GM23338 (cell line): ENCODE data around the gene CDC40. TPM values are rescaled to one million over a fixed set of nuclear protein-coding genes. Genes with fewer than 3 reads are reported as not detected.

Experiments used
- ATAC-seq: fragments of 200-7000 bp; cut with Tn5 transposase; 3 replicates; pipeline ENCODE4 v1.9.1; 2020
- DNase-seq: peaks from one replicate; pipeline ENCODE4 v3.0.0-alpha.2; 2015; ENCODE audit warnings: low spot score
- H2AFZ ChIP-seq: fragments of 200-600 bp; sonication (generic); 2 replicates; pipeline ENCODE4 v1.8.0; 2016; ENCODE audit warnings: antibody characterized with exemption, mild to moderate bottlenecking, moderate library complexity
- H3F3A ChIP-seq: fragments of 200-600 bp; sonication (generic); replicated peaks from 2 replicates; pipeline ENCODE4 v1.8.0; 2017; ENCODE audit warnings: antibody characterized with exemption, mixed run types, low read depth
- H3K27ac ChIP-seq: fragments of 200-600 bp; sonication (generic); 2 replicates; pipeline ENCODE4 v1.6.1; 2016; ENCODE audit warnings: low read depth
- H3K27me3 ChIP-seq: fragments of 200-600 bp; sonication (generic); 2 replicates; pipeline ENCODE4 v1.8.0; 2016; ENCODE audit warnings: mild to moderate bottlenecking, mixed run types, moderate library complexity; ENCODE audit not compliant: insufficient read depth
- H3K36me3 ChIP-seq: fragments of 200-600 bp; sonication (generic); 2 replicates; pipeline ENCODE4 v1.8.0; 2016; ENCODE audit warnings: mild to moderate bottlenecking; ENCODE audit not compliant: insufficient read depth
- H3K4me1 ChIP-seq: fragments of 200-600 bp; sonication (generic); 2 replicates; pipeline ENCODE4 v1.8.0; 2016; ENCODE audit warnings: mild to moderate bottlenecking, moderate library complexity; ENCODE audit not compliant: insufficient read depth
- H3K4me2 ChIP-seq: fragments of 200-600 bp; sonication (generic); 2 replicates; pipeline ENCODE4 v1.7.1; 2017; ENCODE audit warnings: mixed run types
- H3K4me3 ChIP-seq: fragments of 200-600 bp; sonication (generic); 2 replicates; pipeline ENCODE4 v1.6.1; 2016; ENCODE audit warnings: mixed run types
- H3K79me2 ChIP-seq: fragments of 200-600 bp; sonication (generic); replicated peaks from 2 replicates; pipeline ENCODE4 v1.8.0; 2017; ENCODE audit warnings: mild to moderate bottlenecking; ENCODE audit not compliant: insufficient read depth
- H3K9me2 ChIP-seq: fragments of 200-600 bp; sonication (generic); 2 replicates; pipeline ENCODE4 v1.8.0; 2017; ENCODE audit not compliant: insufficient read depth
- H4K20me1 ChIP-seq: fragments of 200-600 bp; sonication (generic); replicated peaks from 2 replicates; pipeline ENCODE4 v1.8.0; 2017; ENCODE audit warnings: mild to moderate bottlenecking; ENCODE audit not compliant: insufficient read depth
- H3K27ac Mint-ChIP-seq: 2 replicates; pipeline ENCODE4 v1.8.0; 2020; ENCODE audit warnings: inconsistent platforms, mild to moderate bottlenecking, moderate library complexity, mixed read lengths
- H3K27me3 Mint-ChIP-seq: 3 replicates; pipeline ENCODE4 v1.8.0; 2022; ENCODE audit warnings: low read depth, mild to moderate bottlenecking, moderate library complexity, mixed read lengths, inconsistent platforms; ENCODE audit not compliant: insufficient read depth, poor library complexity
- H3K36me3 Mint-ChIP-seq: 3 replicates; pipeline ENCODE4 v1.8.0; 2021; ENCODE audit warnings: low read depth, mild to moderate bottlenecking, inconsistent platforms, moderate library complexity, mixed read lengths
- H3K4me1 Mint-ChIP-seq: 3 replicates; pipeline ENCODE4 v1.8.0; 2020; ENCODE audit warnings: mild to moderate bottlenecking, inconsistent platforms, mixed read lengths
- H3K4me3 Mint-ChIP-seq: 3 replicates; pipeline ENCODE4 v1.8.0; 2021; ENCODE audit warnings: moderate library complexity, mild to moderate bottlenecking, inconsistent platforms, mixed read lengths
- H3K9me3 Mint-ChIP-seq: 3 replicates; pipeline ENCODE4 v1.8.0; 2020; ENCODE audit warnings: moderate library complexity, mild to moderate bottlenecking, inconsistent platforms, mixed read lengths
- CREB1 ChIP-seq: fragments of 250-450 bp; sonication (Bioruptor Pico); IDR thresholded peaks from 2 replicates; pipeline ENCODE4 v1.5.0; 2020; ENCODE audit warnings: low read depth, mild to moderate bottlenecking, moderate library complexity
- CTCF ChIP-seq, 2 experiments: fragments of 200-600 bp in 1 of 2; sonication (generic) in 1 of 2; conservative IDR thresholded peaks; 2 replicates each; pipeline versions ENCODE4 v1.5.1 to v1.6.1; 2016 to 2017; ENCODE audit warnings: antibody characterized with exemption in 2 of 2, low read depth in 2 of 2, mild to moderate bottlenecking in 2 of 2, moderate library complexity in 1 of 2
- ETS1 ChIP-seq: IDR thresholded peaks from 2 replicates; pipeline ENCODE4 v1.6.1; 2016; ENCODE audit warnings: antibody characterized with exemption
- EZH2 ChIP-seq: fragments of 200-600 bp; sonication (generic); IDR thresholded peaks from one replicate; pipeline ENCODE4 v1.8.0; 2017; ENCODE audit warnings: antibody characterized with exemption, mild to moderate bottlenecking, low read depth; ENCODE audit not compliant: unreplicated experiment
- EZH2phosphoT487 ChIP-seq: fragments of 200-600 bp; sonication (generic); IDR thresholded peaks from one replicate; pipeline ENCODE4 v1.8.1; 2018; ENCODE audit warnings: antibody characterized with exemption; ENCODE audit not compliant: unreplicated experiment
- JUNB ChIP-seq: IDR thresholded peaks from one replicate; pipeline ENCODE4 v1.6.1; 2016; ENCODE audit warnings: antibody characterized with exemption; ENCODE audit not compliant: unreplicated experiment
- NANOG ChIP-seq: IDR thresholded peaks from 2 replicates; pipeline ENCODE4 v1.6.1; 2016; ENCODE audit warnings: antibody characterized with exemption, borderline replicate concordance
- POLR2AphosphoS5 ChIP-seq: IDR thresholded peaks from 2 replicates; pipeline ENCODE4 v1.6.1; 2016; ENCODE audit warnings: antibody characterized with exemption, low read depth
- STAT1 ChIP-seq: IDR thresholded peaks from one replicate; pipeline ENCODE4 v1.6.1; 2016; ENCODE audit warnings: antibody characterized with exemption; ENCODE audit not compliant: unreplicated experiment
- ZNF114 ChIP-seq: fragments of 250-450 bp; sonication (Bioruptor Pico); IDR thresholded peaks from 2 replicates; pipeline ENCODE4 v1.5.0; 2020; ENCODE audit warnings: mild to moderate bottlenecking, moderate library complexity
- ZNF331 ChIP-seq: fragments of 250-450 bp; sonication (Bioruptor Pico); IDR thresholded peaks from 2 replicates; pipeline ENCODE4 v1.5.0; 2020; ENCODE audit warnings: low read depth, mild to moderate bottlenecking, moderate library complexity
- polyA plus RNA-seq: library from polyadenylated mRNA; unstranded; fragments of >200 nt; fragmentation: Nextera tagmentation; extraction: Ambion mirVana; gene quantifications from 2 replicates; pipeline ENCODE4 v1.2.1, GENCODE V29; 2016
- total RNA-seq: library from RNA; depleted of rRNA; stranded (reverse); fragments of >200 nt; shearing (Covaris generic); gene quantifications from 2 replicates; pipeline ENCODE4 v1.2.3, GENCODE V29; 2014
- TF ChIP-seq, protein P1 (sequence below): IDR thresholded peaks from one replicate; pipeline ENCODE4 v1.6.1; 2018; ENCODE audit warnings: antibody characterized with exemption; ENCODE audit not compliant: unreplicated experiment
- TF ChIP-seq, protein P2 (sequence below): fragments of 250-450 bp; sonication (Bioruptor Pico); IDR thresholded peaks from 2 replicates; pipeline ENCODE4 v1.5.0; 2020; ENCODE audit warnings: mild to moderate bottlenecking, moderate library complexity

Gene CDC40
- total and polyA plus RNA-seq, 2 experiments from 2014 or later = 28.9 to 58.4 TPM

- no peak for ATAC-seq
Observed at GRCh38 chr6:110190726-110191125, 10.5 kb downstream of the CDC40 start.

More at GRCh38 chr6:110190726-110191125, 10.5 kb downstream of the CDC40 start:
- H3K4me3 Mint-ChIP-seq = no peak overlapping the region
- no peaks in the 10 kb centered on the region for H3K9me3 Mint-ChIP-seq
- Histone ChIP-seq H4K20me1 (peaks cover 11% of the 10 kb centered on the region; the same call in 1 of the 2 replicates), H3K9me2 (no peaks in the 10 kb centered on the region), H3F3A (no peaks in the 10 kb centered on the region), H3K27me3 (no peaks in the 10 kb centered on the region), H3K27ac (no peak overlapping the region), H2AFZ (no peak overlapping the region), H3K79me2 (peaks cover 75% of the 10 kb centered on the region), H3K36me3 (peaks cover 4% of the 10 kb centered on the region; the same call in 1 of the 2 replicates), H3K4me1 (no peaks in the 10 kb centered on the region), H3K4me2 (no peak overlapping the region), H3K4me3 (no peak overlapping the region)
- no peak for DNase-seq
- H3K27ac Mint-ChIP-seq = no peak overlapping the region
- no peaks in the 10 kb centered on the region for H3K27me3 Mint-ChIP-seq
- H3K36me3 Mint-ChIP-seq = peaks cover 15% of the 10 kb centered on the region; the same call in 2 of the 3 replicates
- no peak for TF ChIP-seq JUNB
- TF ChIP-seq, protein P1, sequence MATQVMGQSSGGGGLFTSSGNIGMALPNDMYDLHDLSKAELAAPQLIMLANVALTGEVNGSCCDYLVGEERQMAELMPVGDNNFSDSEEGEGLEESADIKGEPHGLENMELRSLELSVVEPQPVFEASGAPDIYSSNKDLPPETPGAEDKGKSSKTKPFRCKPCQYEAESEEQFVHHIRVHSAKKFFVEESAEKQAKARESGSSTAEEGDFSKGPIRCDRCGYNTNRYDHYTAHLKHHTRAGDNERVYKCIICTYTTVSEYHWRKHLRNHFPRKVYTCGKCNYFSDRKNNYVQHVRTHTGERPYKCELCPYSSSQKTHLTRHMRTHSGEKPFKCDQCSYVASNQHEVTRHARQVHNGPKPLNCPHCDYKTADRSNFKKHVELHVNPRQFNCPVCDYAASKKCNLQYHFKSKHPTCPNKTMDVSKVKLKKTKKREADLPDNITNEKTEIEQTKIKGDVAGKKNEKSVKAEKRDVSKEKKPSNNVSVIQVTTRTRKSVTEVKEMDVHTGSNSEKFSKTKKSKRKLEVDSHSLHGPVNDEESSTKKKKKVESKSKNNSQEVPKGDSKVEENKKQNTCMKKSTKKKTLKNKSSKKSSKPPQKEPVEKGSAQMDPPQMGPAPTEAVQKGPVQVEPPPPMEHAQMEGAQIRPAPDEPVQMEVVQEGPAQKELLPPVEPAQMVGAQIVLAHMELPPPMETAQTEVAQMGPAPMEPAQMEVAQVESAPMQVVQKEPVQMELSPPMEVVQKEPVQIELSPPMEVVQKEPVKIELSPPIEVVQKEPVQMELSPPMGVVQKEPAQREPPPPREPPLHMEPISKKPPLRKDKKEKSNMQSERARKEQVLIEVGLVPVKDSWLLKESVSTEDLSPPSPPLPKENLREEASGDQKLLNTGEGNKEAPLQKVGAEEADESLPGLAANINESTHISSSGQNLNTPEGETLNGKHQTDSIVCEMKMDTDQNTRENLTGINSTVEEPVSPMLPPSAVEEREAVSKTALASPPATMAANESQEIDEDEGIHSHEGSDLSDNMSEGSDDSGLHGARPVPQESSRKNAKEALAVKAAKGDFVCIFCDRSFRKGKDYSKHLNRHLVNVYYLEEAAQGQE = no peak
- no peak for TF ChIP-seq EZH2phosphoT487
- no peak for TF ChIP-seq CREB1 (CRISPR knock-in tag)
- TF ChIP-seq NANOG = no peak
- TF ChIP-seq ZNF114 (CRISPR knock-in tag) = no peak
- TF ChIP-seq STAT1 = no peak
- TF ChIP-seq ETS1 = no peak
- TF ChIP-seq CTCF (conservative IDR thresholded peaks at IDR 0.05; ENCODE audit: low read depth in 2 of 2) = no peak
- TF ChIP-seq ZNF331 (CRISPR knock-in tag) = no peak
- TF ChIP-seq POLR2AphosphoS5 = no peak
- no peak for TF ChIP-seq EZH2
- TF ChIP-seq, protein P2, sequence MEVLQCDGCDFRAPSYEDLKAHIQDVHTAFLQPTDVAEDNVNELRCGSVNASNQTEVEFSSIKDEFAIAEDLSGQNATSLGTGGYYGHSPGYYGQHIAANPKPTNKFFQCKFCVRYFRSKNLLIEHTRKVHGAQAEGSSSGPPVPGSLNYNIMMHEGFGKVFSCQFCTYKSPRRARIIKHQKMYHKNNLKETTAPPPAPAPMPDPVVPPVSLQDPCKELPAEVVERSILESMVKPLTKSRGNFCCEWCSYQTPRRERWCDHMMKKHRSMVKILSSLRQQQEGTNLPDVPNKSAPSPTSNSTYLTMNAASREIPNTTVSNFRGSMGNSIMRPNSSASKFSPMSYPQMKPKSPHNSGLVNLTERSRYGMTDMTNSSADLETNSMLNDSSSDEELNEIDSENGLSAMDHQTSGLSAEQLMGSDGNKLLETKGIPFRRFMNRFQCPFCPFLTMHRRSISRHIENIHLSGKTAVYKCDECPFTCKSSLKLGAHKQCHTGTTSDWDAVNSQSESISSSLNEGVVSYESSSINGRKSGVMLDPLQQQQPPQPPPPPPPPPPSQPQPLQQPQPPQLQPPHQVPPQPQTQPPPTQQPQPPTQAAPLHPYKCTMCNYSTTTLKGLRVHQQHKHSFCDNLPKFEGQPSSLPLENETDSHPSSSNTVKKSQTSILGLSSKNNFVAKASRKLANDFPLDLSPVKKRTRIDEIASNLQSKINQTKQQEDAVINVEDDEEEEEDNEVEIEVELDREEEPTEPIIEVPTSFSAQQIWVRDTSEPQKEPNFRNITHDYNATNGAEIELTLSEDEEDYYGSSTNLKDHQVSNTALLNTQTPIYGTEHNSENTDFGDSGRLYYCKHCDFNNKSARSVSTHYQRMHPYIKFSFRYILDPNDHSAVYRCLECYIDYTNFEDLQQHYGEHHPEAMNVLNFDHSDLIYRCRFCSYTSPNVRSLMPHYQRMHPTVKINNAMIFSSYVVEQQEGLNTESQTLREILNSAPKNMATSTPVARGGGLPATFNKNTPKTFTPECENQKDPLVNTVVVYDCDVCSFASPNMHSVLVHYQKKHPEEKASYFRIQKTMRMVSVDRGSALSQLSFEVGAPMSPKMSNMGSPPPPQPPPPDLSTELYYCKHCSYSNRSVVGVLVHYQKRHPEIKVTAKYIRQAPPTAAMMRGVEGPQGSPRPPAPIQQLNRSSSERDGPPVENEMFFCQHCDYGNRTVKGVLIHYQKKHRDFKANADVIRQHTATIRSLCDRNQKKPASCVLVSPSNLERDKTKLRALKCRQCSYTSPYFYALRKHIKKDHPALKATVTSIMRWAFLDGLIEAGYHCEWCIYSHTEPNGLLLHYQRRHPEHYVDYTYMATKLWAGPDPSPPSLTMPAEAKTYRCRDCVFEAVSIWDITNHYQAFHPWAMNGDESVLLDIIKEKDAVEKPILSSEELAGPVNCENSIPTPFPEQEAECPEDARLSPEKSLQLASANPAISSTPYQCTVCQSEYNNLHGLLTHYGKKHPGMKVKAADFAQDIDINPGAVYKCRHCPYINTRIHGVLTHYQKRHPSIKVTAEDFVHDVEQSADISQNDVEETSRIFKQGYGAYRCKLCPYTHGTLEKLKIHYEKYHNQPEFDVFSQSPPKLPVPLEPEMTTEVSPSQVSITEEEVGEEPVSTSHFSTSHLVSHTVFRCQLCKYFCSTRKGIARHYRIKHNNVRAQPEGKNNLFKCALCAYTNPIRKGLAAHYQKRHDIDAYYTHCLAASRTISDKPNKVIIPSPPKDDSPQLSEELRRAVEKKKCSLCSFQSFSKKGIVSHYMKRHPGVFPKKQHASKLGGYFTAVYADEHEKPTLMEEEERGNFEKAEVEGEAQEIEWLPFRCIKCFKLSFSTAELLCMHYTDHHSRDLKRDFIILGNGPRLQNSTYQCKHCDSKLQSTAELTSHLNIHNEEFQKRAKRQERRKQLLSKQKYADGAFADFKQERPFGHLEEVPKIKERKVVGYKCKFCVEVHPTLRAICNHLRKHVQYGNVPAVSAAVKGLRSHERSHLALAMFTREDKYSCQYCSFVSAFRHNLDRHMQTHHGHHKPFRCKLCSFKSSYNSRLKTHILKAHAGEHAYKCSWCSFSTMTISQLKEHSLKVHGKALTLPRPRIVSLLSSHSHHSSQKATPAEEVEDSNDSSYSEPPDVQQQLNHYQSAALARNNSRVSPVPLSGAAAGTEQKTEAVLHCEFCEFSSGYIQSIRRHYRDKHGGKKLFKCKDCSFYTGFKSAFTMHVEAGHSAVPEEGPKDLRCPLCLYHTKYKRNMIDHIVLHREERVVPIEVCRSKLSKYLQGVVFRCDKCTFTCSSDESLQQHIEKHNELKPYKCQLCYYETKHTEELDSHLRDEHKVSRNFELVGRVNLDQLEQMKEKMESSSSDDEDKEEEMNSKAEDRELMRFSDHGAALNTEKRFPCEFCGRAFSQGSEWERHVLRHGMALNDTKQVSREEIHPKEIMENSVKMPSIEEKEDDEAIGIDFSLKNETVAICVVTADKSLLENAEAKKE = no peak
- peaks cover 3% of the 10 kb centered on the region; the same call in 2 of the 3 replicates for H3K4me1 Mint-ChIP-seq
